Heart right ventricle (tissue), 16 donors: ENCODE data around the gene IGSF8. TPM values are rescaled to one million over a fixed set of nuclear protein-coding genes. Genes with fewer than 3 reads are reported as not detected.

Source experiments
- ATAC-seq, 8 donors: fragments of 200-7000 bp; cut with Tn5 transposase; one replicate each; pipeline ENCODE4 v1.9.1; 2020; ENCODE audit warnings: mild to moderate bottlenecking in 8 of 8, moderate library complexity in 8 of 8, moderate number of reproducible peaks in 1 of 8
- DNase-seq, 2 donors: peaks; one replicate each; pipeline ENCODE4 v3.0.0-alpha.2; 2020
- H3K27ac ChIP-seq, 10 donors: fragments of 200-600 bp; sonication (generic) in 2 of 10; one replicate each; pipeline versions ENCODE4 v1.5.0 to v1.8.0; 2020 to 2022; ENCODE audit warnings: mild to moderate bottlenecking in 3 of 10
- H3K27me3 ChIP-seq, 7 donors: fragments of 200-600 bp; one replicate each; pipeline ENCODE4 v1.8.0; 2021 to 2022; ENCODE audit warnings: mild to moderate bottlenecking in 2 of 7
- H3K36me3 ChIP-seq, 9 donors: fragments of 200-600 bp; sonication (generic) in 1 of 9; one replicate each; pipeline versions ENCODE4 v1.5.0 to v1.8.0; 2020 to 2022; ENCODE audit warnings: mild to moderate bottlenecking in 2 of 9
- H3K4me1 ChIP-seq, 9 donors: fragments of 200-600 bp; sonication (generic) in 1 of 9; one replicate each; pipeline versions ENCODE4 v1.5.0 to v1.8.0; 2020 to 2022; ENCODE audit warnings: mild to moderate bottlenecking in 4 of 9
- H3K4me3 ChIP-seq, 10 donors: fragments of 200-600 bp; sonication (generic) in 2 of 10; one replicate each; pipeline versions ENCODE4 v1.5.0 to v1.8.0; 2020 to 2022; ENCODE audit warnings: mild to moderate bottlenecking in 7 of 10, moderate library complexity in 2 of 10
- H3K9me3 ChIP-seq, 11 donors: fragments of 200-600 bp in 10 of 11; sonication (generic) in 2 of 11; one replicate each; pipeline versions ENCODE4 v1.5.0 to v1.8.0; 2013 to 2022; ENCODE audit warnings: mild to moderate bottlenecking in 2 of 11, control low read depth in 1 of 11, moderate library complexity in 1 of 11
- WGBS, 2 donors: extraction: QIAGEN DNeasy Blood & Tissue Kit; methylation state at CpG; one replicate each; pipeline ENCODE4 v1.1.7; 2013; ENCODE audit warnings: inconsistent platforms in 1 of 2; 5-methylcytosine and 5-hydroxymethylcytosine counted together
- intact Hi-C, 10 donors: fragments of 100-400 bp; cut with DNase I; formaldehyde crosslinking; loops; one replicate each; pipeline versions ENCODE4 v1.11.1 to v1.14.2; 2022
- polyA plus RNA-seq, 2 donors: library from polyadenylated mRNA; stranded (reverse); fragments of 200-250 nt; gene quantifications; one replicate each; pipeline ENCODE4 v1.2.3, GENCODE V29; 2013
- total RNA-seq, 10 donors: library from RNA; stranded (reverse); fragmentation: NEBNext Ultra II Directional in 3 of 10; extraction: Animal tissue kit (Norgen Biotek cat#: 25700) in 3 of 10; gene quantifications; one replicate each; pipeline versions ENCODE4 v1.2.1 to v1.2.4, GENCODE V29; 2021 to 2023
- TF ChIP-seq, protein P1 (sequence below), 9 donors: fragments of 200-600 bp; sonication (generic) in 2 of 9; IDR thresholded peaks; one replicate each; pipeline versions ENCODE4 v1.5.0 to v1.8.0; 2021 to 2022; ENCODE audit warnings: antibody characterized with exemption in 9 of 9, mild to moderate bottlenecking in 5 of 9, moderate library complexity in 1 of 9
- donor health status: Arrhythmogenic right ventricular cardiomyopathy.
- donor health status: ischemic (EF 13 %, LVEDD 7.1; RV severe dilation, severe dysfunction).
- donor health status: healthy with polysubstance abuse.
- donor health status: DM: no; HTN: yes; CAD: no.
- donor health status: DM: no; HTN: no; CAD: no.
- donor health status: ischemic (EF 25% LVEDD 6.9; RV normal size, moderate dysfunction).
- donor health status: ischemic (EF 25% LVEDD 5.7; RV mildly dilated, moderate dysfunction).
- donor health status: healthy.
- donor health status: DM: yes; HTN: yes; CAD: no.
- donor health status: Ischemic cardiomyopathy.
- donor health status: ischemic (EF 35%, LVEDD 5.7; RV mildly dilated, moderate dysfunction).
- donor health status: nonischemic (EF 11% LVEDD 7.7; RV severe dilation, severe dysfunction).
- donor health status: DM: yes; HTN: yes; CAD: no.
- donor health status: PGD.
- donor health status: ischemic (EF 29% LVEDD 5.4; RV normal size, mild dysfunction).
- donor health status: nonischemic (EF 23%, LVEDD 6.1; RV moderate dilation, normal function).

Gene IGSF8
- total and polyA plus RNA-seq, 12 donors, result 13.4 to 42.2 (median 20.6) TPM

GRCh38 chr1:160129558-160129957 lies 31.1 kb upstream of the IGSF8 start:
- TF ChIP-seq, protein P1, sequence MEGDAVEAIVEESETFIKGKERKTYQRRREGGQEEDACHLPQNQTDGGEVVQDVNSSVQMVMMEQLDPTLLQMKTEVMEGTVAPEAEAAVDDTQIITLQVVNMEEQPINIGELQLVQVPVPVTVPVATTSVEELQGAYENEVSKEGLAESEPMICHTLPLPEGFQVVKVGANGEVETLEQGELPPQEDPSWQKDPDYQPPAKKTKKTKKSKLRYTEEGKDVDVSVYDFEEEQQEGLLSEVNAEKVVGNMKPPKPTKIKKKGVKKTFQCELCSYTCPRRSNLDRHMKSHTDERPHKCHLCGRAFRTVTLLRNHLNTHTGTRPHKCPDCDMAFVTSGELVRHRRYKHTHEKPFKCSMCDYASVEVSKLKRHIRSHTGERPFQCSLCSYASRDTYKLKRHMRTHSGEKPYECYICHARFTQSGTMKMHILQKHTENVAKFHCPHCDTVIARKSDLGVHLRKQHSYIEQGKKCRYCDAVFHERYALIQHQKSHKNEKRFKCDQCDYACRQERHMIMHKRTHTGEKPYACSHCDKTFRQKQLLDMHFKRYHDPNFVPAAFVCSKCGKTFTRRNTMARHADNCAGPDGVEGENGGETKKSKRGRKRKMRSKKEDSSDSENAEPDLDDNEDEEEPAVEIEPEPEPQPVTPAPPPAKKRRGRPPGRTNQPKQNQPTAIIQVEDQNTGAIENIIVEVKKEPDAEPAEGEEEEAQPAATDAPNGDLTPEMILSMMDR (IDR thresholded peaks at IDR 0.05), result no peak
- DNase-seq, result no peak
- no peaks in the 10 kb centered on the region for H3K27me3 ChIP-seq
- ATAC-seq, result no peak
- H3K36me3 ChIP-seq, result peaks cover 0 to 87% (median 4%) of the 10 kb centered on the region in 9 donors
- peaks cover 0 to 83% (median 45%) of the 10 kb centered on the region in 9 donors for H3K4me1 ChIP-seq
- intact Hi-C loops, result no loop called here
- H3K4me3 ChIP-seq, result no peak overlapping the region
- 89 to 95% methylated on average over 3 of the region's 3 CpGs for WGBS, 2 donors
- peak overlapping the region in 9 of 10 donors; percentile 13 to 88 (median 70) for H3K27ac ChIP-seq
- no peaks in the 10 kb centered on the region for H3K9me3 ChIP-seq

- Histone ChIP-seq H3K27ac (peak overlapping the region; percentile 13 to 88 (median 70)), H3K4me1 (peaks cover 0 to 88% (median 48%) of the 10 kb centered on the region in 9 donors), H3K4me3 (no peak overlapping the region), H3K27me3 (no peaks in the 10 kb centered on the region), H3K9me3 (no peaks in the 10 kb centered on the region), H3K36me3 (peaks cover 0 to 88% (median 4%) of the 10 kb centered on the region in 9 donors)
- intact Hi-C loops, result no loop called here
- 91 to 94% methylated on average over 5 of the region's 5 CpGs for WGBS, 2 donors
- TF ChIP-seq, protein P1 (IDR thresholded peaks at IDR 0.05), result no peak
- DNase-seq, result no peak
- ATAC-seq, result no peak
Observed at GRCh38 chr1:160129046-160129445, 30.6 kb upstream of the IGSF8 start.

DNA sequence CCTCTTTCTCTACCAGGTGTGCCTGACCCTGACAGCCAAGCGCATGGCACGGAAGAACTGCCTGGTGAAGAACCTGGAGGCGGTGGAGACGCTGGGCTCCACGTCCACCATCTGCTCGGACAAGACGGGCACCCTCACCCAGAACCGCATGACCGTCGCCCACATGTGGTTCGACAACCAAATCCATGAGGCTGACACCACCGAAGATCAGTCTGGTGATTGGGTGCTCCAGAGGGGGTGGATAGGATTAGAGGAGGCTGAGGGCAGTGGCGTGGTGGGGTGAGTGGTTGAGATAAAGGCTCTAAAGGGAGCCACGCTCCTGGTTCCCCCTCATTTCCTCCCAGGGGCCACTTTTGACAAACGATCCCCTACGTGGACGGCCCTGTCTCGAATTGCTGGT lies 30.2 kb upstream of the IGSF8 start:
- H3K36me3 ChIP-seq, result peaks cover 0 to 91% (median 4%) of the 10 kb centered on the region in 9 donors
- no peaks in the 10 kb centered on the region for H3K27me3 ChIP-seq
- H3K4me3 ChIP-seq, result no peak overlapping the region
- intact Hi-C loops, result no loop called here
- DNase-seq (no peak), ATAC-seq (no peak)
- WGBS, 2 donors, result 78 to 89% methylated on average over 18 of the region's 18 CpGs
- H3K9me3 ChIP-seq, result no peaks in the 10 kb centered on the region
- H3K27ac ChIP-seq, result peak overlapping the region; percentile 37 to 88 (median 70)
- peaks cover 0 to 92% (median 52%) of the 10 kb centered on the region in 9 donors for H3K4me1 ChIP-seq
- TF ChIP-seq, protein P1 (IDR thresholded peaks at IDR 0.05), result no peak

GRCh38 chr1:160127865-160128523 lies 29.6 kb upstream of the IGSF8 start:
- WGBS, 2 donors, result 43 to 56% methylated on average over 7 of the region's 7 CpGs
- Histone ChIP-seq H3K4me1 (peaks cover 0 to 98% (median 58%) of the 10 kb centered on the region in 9 donors), H3K9me3 (no peaks in the 10 kb centered on the region), H3K36me3 (peaks cover 0 to 91% (median 4%) of the 10 kb centered on the region in 9 donors), H3K27ac (peak overlapping the region; percentile 12 to 88 (median 70)), H3K4me3 (no peak overlapping the region), H3K27me3 (no peaks in the 10 kb centered on the region)
- ATAC-seq (peak in 6 of 8 donors; percentile 6 to 75 (median 50)), DNase-seq (peak in 1 of 2 donors; percentile 33)
- TF ChIP-seq, protein P1 (IDR thresholded peaks at IDR 0.05), result no peak
- intact Hi-C loops, result no loop called here
